Hepatocyte (in vitro differentiated cells): ENCODE data around the gene TRIM8.

Source experiments
- EZH2 ChIP-seq: fragments of 200-600 bp; sonication (generic); IDR thresholded peaks from 2 replicates; pipeline ENCODE4 v1.6.1; 2016; ENCODE audit warnings: antibody characterized with exemption, mild to moderate bottlenecking, borderline replicate concordance
- EZH2phosphoT487 ChIP-seq: fragments of 200-600 bp; sonication (generic); IDR thresholded peaks from one replicate; pipeline ENCODE4 v1.6.1; 2018; ENCODE audit warnings: antibody characterized with exemption, mild to moderate bottlenecking, low read depth, moderate library complexity; ENCODE audit not compliant: unreplicated experiment, severe bottlenecking
- TF ChIP-seq, protein P1 (sequence below): fragments of 200-600 bp; sonication (generic); IDR thresholded peaks from 2 replicates; pipeline ENCODE4 v1.5.1; 2016; ENCODE audit warnings: antibody characterized with exemption, mild to moderate bottlenecking; ENCODE audit not compliant: poor library complexity

DNA sequence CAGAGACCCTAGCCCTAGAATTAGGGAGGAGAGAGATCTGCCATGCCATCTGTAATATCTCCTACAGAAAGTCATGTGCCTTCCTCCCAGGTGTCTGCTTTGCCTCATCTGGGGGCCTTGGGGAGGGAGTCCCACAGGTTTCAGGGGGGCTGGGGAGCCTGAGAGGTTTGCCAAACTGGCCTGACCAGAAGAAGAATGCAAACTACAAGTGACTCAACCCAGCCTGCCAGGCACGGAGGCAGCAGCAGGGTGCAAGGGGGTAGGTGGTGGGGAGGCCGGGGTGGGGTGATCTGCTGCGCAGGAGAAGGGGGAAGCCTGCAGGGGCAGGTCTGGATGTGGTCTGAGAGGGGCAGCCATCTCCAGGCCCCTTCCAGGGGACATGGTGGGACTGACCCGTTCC is 9.6 kb upstream of the TRIM8 start:
- TF ChIP-seq EZH2 = no peak
- TF ChIP-seq, protein P1, sequence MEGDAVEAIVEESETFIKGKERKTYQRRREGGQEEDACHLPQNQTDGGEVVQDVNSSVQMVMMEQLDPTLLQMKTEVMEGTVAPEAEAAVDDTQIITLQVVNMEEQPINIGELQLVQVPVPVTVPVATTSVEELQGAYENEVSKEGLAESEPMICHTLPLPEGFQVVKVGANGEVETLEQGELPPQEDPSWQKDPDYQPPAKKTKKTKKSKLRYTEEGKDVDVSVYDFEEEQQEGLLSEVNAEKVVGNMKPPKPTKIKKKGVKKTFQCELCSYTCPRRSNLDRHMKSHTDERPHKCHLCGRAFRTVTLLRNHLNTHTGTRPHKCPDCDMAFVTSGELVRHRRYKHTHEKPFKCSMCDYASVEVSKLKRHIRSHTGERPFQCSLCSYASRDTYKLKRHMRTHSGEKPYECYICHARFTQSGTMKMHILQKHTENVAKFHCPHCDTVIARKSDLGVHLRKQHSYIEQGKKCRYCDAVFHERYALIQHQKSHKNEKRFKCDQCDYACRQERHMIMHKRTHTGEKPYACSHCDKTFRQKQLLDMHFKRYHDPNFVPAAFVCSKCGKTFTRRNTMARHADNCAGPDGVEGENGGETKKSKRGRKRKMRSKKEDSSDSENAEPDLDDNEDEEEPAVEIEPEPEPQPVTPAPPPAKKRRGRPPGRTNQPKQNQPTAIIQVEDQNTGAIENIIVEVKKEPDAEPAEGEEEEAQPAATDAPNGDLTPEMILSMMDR = no peak
- no peak for TF ChIP-seq EZH2phosphoT487
